HG03103 (cell line): ENCODE data around the gene EIF3L.
"Not testable (repeated sequence)": the region's sequence is repeated elsewhere in the genome, so short reads cannot be mapped to it uniquely, and the experiment has no call there.

ENCODE experiments used
- ATAC-seq: cut with Tn5 transposase; IDR thresholded peaks from one replicate; pipeline ENCODE4 v1.9.1; 2021; ENCODE audit warnings: low read depth; ENCODE audit not compliant: unreplicated experiment

EIF3L gene

GRCh38 chr22:37849089-37849751, at the start of gene EIF3L:
EIF3L (plus strand) TSS chr22:37849419; CDS start chr22:37849450, 31 bp downstream.
- no peak for ATAC-seq

GRCh38 chr22:37799979-37800378, 49.2 kb upstream of the EIF3L start:
- not testable (repeated sequence) for ATAC-seq

GRCh38 chr22:37801946-37802309, 47.3 kb upstream of the EIF3L start:
- no peak for ATAC-seq

GRCh38 chr22:37802310-37803194, 46.7 kb upstream of the EIF3L start:
- no peak for ATAC-seq

- ATAC-seq, result no peak
Measured at GRCh38 chr22:37803195-37803638, 46.0 kb upstream of the EIF3L start.

GRCh38 chr22:37803639-37804351, 45.4 kb upstream of the EIF3L start:
- no peak for ATAC-seq

GRCh38 chr22:37804352-37804880, 44.8 kb upstream of the EIF3L start:
- no peak for ATAC-seq

- no peak for ATAC-seq
Measured at GRCh38 chr22:37804881-37805809, 44.1 kb upstream of the EIF3L start.

GRCh38 chr22:37805810-37806277, 43.4 kb upstream of the EIF3L start:
- no peak for ATAC-seq

GRCh38 chr22:37806409-37807333, 42.5 kb upstream of the EIF3L start:
- ATAC-seq, result no peak

GRCh38 chr22:37807410-37808293, 41.6 kb upstream of the EIF3L start, which contains the start of gene GCAT:
GCAT (plus strand) TSS chr22:37807934; CDS start chr22:37807968, 34 bp downstream.
- ATAC-seq, result peak; percentile 86

GRCh38 chr22:37808294-37808657, 40.9 kb upstream of the EIF3L start:
- ATAC-seq, result no peak

- ATAC-seq, result no peak
Measured at GRCh38 chr22:37809672-37810333, 39.4 kb upstream of the EIF3L start.

GRCh38 chr22:37811867-37812266, 37.4 kb upstream of the EIF3L start:
- ATAC-seq, result no peak

- ATAC-seq, result no peak
Measured at GRCh38 chr22:37812869-37813678, 36.1 kb upstream of the EIF3L start.

GRCh38 chr22:37815593-37815992, 33.6 kb upstream of the EIF3L start:
- no peak for ATAC-seq
